HPDE6-E6E7 (cell line): Measurements from ENCODE around the gene BAHD1.

ENCODE experiments used
- DNase-seq: peaks from one replicate; pipeline ENCODE4 v3.0.0; 2011; ENCODE audit warnings: missing footprints; ENCODE audit errors: extremely low spot score

The BAHD1 gene

GRCh38 chr15:40424483-40425115, 16.2 kb upstream of the BAHD1 start:
- DNase-seq = no peak

GRCh38 chr15:40425681-40426080, 15.1 kb upstream of the BAHD1 start:
- DNase-seq = no peak

GRCh38 chr15:40427188-40427587, 13.6 kb upstream of the BAHD1 start:
- no peak for DNase-seq

- DNase-seq = no peak
Measured at GRCh38 chr15:40428185-40428584, 12.6 kb upstream of the BAHD1 start.

GRCh38 chr15:40429068-40429710, 11.6 kb upstream of the BAHD1 start:
- no peak for DNase-seq

GRCh38 chr15:40430271-40430805, 10.4 kb upstream of the BAHD1 start:
- no peak for DNase-seq

GRCh38 chr15:40435023-40435709, 5.6 kb upstream of the BAHD1 start:
- DNase-seq = no peak

GRCh38 chr15:40435710-40436089, 5.1 kb upstream of the BAHD1 start:
- DNase-seq = no peak

- DNase-seq = no peak
Measured at GRCh38 chr15:40436116-40436891, 4.4 kb upstream of the BAHD1 start.

- DNase-seq = no peak
Measured at GRCh38 chr15:40436892-40437751, 3.6 kb upstream of the BAHD1 start.

- no peak for DNase-seq
Measured at GRCh38 chr15:40437752-40438687, 2.7 kb upstream of the BAHD1 start.

- DNase-seq = no peak
Measured at GRCh38 chr15:40438712-40439111, 2.0 kb upstream of the BAHD1 start.

GRCh38 chr15:40439461-40439959, 1.2 kb upstream of the BAHD1 start:
- no peak for DNase-seq

- DNase-seq = no peak
Measured at GRCh38 chr15:40439960-40440742, 602 bp upstream of the BAHD1 start.

GRCh38 chr15:40441565-40442531, 1.1 kb downstream of the BAHD1 start:
- DNase-seq = no peak

- DNase-seq = no peak
Measured at GRCh38 chr15:40443255-40443654, 2.5 kb downstream of the BAHD1 start.

- no peak for DNase-seq
Measured at GRCh38 chr15:40443846-40444245, 3.1 kb downstream of the BAHD1 start.

GRCh38 chr15:40444736-40445135, 4.0 kb downstream of the BAHD1 start:
- no peak for DNase-seq
